GM12875 (cell line): ENCODE results near the gene SLC10A7.

Source experiments
- H3K4me3 ChIP-seq: one replicate; pipeline ENCODE4 v1.5.1; 2011; ENCODE audit warnings: low read depth, low read length, control low read depth
- CTCF ChIP-seq: IDR thresholded peaks from 2 replicates; pipeline ENCODE4 v1.5.1; 2011; ENCODE audit warnings: low read depth, mild to moderate bottlenecking, control low read depth, inconsistent platforms, low read length, moderate library complexity, borderline replicate concordance; ENCODE audit not compliant: insufficient read depth

SLC10A7 gene

DNA sequence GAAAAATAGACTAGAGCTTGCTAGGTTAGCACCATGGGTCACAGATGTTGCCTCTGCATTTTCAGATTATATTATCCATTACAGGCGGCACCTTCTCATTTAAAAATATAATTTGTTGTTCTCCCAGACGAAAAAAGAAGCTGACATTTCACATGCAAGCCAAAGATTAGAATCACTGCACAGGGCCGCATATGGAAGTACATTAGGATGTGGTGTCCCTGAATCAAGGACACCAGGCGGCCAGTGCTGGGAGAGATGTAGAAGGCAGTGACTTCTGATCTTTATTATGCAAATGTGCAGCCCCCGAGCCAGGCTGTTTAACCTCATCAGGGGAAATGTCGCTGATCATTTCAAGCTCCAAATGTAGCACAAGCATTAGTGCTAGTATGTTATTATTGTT, 284.6 kb downstream of the SLC10A7 start:
- TF ChIP-seq CTCF, result no peak
- no peak overlapping the region for H3K4me3 ChIP-seq

DNA sequence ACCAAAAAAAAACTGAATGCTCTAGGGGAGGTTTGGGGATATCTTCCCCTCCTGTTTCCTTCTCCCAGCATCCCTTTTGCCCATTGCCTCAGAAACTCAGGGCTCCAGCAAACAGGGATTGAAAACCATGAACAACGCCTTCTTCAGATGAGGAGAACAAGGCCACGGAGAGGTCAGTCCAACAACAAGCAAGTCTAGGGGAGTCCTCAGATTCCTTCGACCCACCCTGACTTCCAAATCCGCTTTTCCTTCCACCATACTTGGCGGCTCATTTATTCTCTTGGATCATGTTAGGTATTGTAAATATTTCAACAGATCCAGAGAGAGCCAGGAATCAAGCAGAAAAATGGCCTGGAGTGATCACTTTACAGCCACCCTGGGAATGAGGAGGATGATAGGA, 285.5 kb downstream of the SLC10A7 start:
- no peak for TF ChIP-seq CTCF
- no peak overlapping the region for H3K4me3 ChIP-seq

DNA sequence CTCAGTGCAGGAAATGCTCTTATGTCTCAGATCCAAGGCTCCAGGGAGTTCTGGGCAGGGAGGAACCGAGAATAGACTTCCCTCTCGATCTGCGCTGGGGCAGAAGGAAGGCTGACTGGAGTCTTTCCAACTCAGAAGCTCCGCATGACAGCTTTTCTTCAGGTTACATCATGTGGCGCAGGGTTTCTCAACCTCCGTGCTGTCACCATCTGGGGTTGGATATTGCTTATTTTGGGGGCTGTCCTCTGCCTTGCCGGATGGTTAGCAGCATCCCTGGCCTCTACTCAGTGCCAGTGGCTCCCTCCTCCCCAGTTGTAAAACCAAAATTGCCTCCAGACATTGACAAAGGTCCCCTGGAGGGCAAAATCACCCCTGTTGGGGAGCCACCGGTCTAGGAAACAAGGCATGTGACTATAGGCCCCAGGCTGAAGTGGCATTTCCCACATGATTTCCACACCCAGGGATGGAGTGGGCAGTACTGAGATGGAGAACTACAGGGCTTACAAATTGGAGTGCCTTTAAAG, 286.0 kb downstream of the SLC10A7 start:
- no peak overlapping the region for H3K4me3 ChIP-seq
- TF ChIP-seq CTCF, result no peak

- H3K4me3 ChIP-seq, result no peak overlapping the region
- no peak for TF ChIP-seq CTCF
Measured at GRCh38 chr4:146232131-146232722, 289.5 kb downstream of the SLC10A7 start.

DNA sequence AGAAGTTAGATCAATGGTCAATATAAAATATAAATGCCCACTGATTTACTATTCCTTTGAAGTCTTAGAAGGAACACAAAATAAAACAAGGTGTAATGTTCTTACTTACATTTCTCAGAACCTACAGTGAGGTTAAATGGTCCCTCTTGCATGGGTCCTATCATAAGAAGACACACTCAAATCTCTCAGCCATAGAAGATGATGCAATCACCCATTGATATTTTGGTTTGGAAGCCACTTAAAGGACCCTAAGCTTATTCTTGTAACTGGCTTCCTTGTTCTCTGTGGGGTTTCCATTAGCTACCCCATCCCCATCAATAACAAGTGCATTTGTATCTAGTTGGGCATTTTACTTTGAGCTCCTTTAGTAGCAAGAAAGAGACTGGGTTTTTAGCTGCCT, 292.3 kb downstream of the SLC10A7 start:
- no peak for TF ChIP-seq CTCF
- H3K4me3 ChIP-seq, result no peak overlapping the region

- no peak overlapping the region for H3K4me3 ChIP-seq
- no peak for TF ChIP-seq CTCF
Measured at GRCh38 chr4:146224326-146224966, 297.3 kb downstream of the SLC10A7 start.

DNA sequence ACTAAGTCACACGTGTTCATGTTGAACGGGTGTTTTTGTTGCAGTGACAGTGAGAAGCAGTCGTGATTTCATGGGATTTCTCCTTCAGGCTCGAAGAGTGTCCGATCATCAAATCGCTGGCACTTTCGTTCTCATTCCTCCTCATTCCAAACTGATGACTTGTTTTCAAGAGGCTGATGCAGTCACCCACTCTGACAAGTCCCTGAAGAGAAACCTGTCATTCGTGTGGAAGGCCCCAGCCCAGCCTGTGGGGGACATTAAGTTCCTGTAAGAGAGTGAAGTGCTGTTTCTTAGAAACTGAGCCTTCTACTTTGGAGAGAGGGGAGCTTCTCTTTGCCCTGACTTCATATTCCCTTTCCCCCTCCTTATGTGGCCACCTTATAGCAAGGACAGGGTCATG, 299.4 kb downstream of the SLC10A7 start:
- TF ChIP-seq CTCF, result no peak
- H3K4me3 ChIP-seq, result no peak overlapping the region
